Karpas-422 (cell line): ENCODE data around the gene CACNA2D3. TPM values are rescaled to one million over a fixed set of nuclear protein-coding genes. Genes with fewer than 3 reads are reported as not detected.

Experiments used
- DNase-seq: peaks from one replicate; pipeline ENCODE4 v3.0.0-alpha.2; 2015
- H2AFZ ChIP-seq: fragments of 200-600 bp; sonication (generic); 2 replicates; pipeline ENCODE4 v1.6.1; 2014; ENCODE audit warnings: antibody characterized with exemption, low read length, mixed read lengths
- H3K27ac ChIP-seq: fragments of 200-600 bp; sonication (generic); 2 replicates; pipeline ENCODE4 v1.5.1; 2014; ENCODE audit warnings: mild to moderate bottlenecking, low read length, moderate library complexity
- H3K27me3 ChIP-seq: fragments of 200-600 bp; sonication (generic); 2 replicates; pipeline ENCODE4 v1.6.1; 2014; ENCODE audit warnings: low read length, mixed read lengths
- H3K36me3 ChIP-seq: fragments of 200-600 bp; sonication (generic); 2 replicates; pipeline ENCODE4 v1.6.1; 2014; ENCODE audit warnings: low read length, mixed read lengths; ENCODE audit not compliant: insufficient read depth
- H3K4me1 ChIP-seq: fragments of 200-600 bp; sonication (generic); 2 replicates; pipeline ENCODE4 v1.6.1; 2014; ENCODE audit warnings: mild to moderate bottlenecking, low read length, mixed read lengths
- H3K4me2 ChIP-seq: fragments of 200-600 bp; sonication (generic); 2 replicates; pipeline ENCODE4 v1.6.1; 2014; ENCODE audit warnings: low read length, low read depth, mild to moderate bottlenecking; ENCODE audit not compliant: poor library complexity, severe bottlenecking
- H3K4me3 ChIP-seq: fragments of 200-600 bp; sonication (generic); 2 replicates; pipeline ENCODE4 v1.5.1; 2014; ENCODE audit warnings: mild to moderate bottlenecking, antibody characterized with exemption, low read length, mixed read lengths
- H3K79me2 ChIP-seq: fragments of 200-600 bp; sonication (generic); 2 replicates; pipeline ENCODE4 v1.6.1; 2014; ENCODE audit warnings: mild to moderate bottlenecking, low read length, mixed read lengths
- H3K9ac ChIP-seq: fragments of 200-600 bp; sonication (generic); 2 replicates; pipeline ENCODE4 v1.6.0; 2014; ENCODE audit warnings: low read length
- H3K9me2 ChIP-seq: fragments of 200-600 bp; sonication (generic), shearing (Covaris generic); replicated peaks from 2 replicates; pipeline ENCODE4 v1.6.0; 2014; ENCODE audit warnings: mild to moderate bottlenecking, low read length, moderate library complexity; ENCODE audit not compliant: insufficient read depth
- H3K9me3 ChIP-seq: fragments of 300-700, 200-600 bp; sonication (generic); 2 replicates; pipeline ENCODE4 v1.6.1; 2014; ENCODE audit warnings: low read length, mixed read lengths
- H4K20me1 ChIP-seq: fragments of 200-600 bp; sonication (generic); 2 replicates; pipeline ENCODE4 v1.6.1; 2014; ENCODE audit warnings: mild to moderate bottlenecking, antibody characterized with exemption, low read length, low read depth; ENCODE audit not compliant: insufficient read depth
- total RNA-seq: library from RNA; depleted of rRNA; stranded (reverse); fragments of >200 nt; shearing (Covaris generic); gene quantifications from 2 replicates; pipeline ENCODE4 v1.2.3, GENCODE V29; 2014; ENCODE audit warnings: low replicate concordance; rRNA removed

The CACNA2D3 gene
- total RNA-seq, 1 experiment from 2014 or later: not detected

DNA sequence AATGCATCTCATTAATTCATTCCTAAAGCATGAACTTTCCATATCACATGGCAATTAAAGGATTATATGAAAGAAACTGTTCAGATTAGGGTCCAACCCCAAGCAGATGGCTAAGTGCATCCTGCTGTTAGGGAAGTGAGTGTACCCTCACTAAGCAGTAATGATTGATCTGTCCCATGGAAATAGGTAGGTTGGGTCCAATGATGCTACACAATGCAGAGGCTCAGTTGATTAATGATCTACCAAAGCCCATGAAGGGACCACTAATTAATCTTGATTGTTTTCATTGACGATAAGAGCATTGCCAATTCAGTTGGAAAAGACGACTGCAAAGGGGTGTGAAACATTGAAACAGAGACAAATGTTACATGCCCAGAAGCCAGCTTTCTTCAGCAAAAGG lies 1000.0 kb downstream of the CACNA2D3 start:
- Histone ChIP-seq H3K4me2 (no peak overlapping the region), H3K36me3 (no peaks in the 10 kb centered on the region), H3K9me3 (no peaks in the 10 kb centered on the region), H2AFZ (no peak overlapping the region), H3K27me3 (no peaks in the 10 kb centered on the region), H4K20me1 (no peaks in the 10 kb centered on the region), H3K9me2 (no peaks in the 10 kb centered on the region), H3K9ac (no peak overlapping the region), H3K79me2 (no peaks in the 10 kb centered on the region), H3K4me1 (no peaks in the 10 kb centered on the region), H3K4me3 (no peak overlapping the region), H3K27ac (no peak overlapping the region)
- no peak for DNase-seq

Other genes with a start within 250 kb of the CACNA2D3 start
- gene ACTR8, start 240.4 kb upstream of the CACNA2D3 start, total RNA-seq: 22.0 and 33.5 TPM in 2 replicates
- gene SELENOK, start 230.7 kb upstream of the CACNA2D3 start, total RNA-seq: 36.0 and 64.7 TPM in 2 replicates